HL-60 (cell line): ENCODE results near the gene IRS1.

Source experiments
- DNase-seq, 2 experiments: peaks; one replicate each; pipeline ENCODE4 v3.0.0-alpha.2; 2010 to 2020; ENCODE audit warnings: low read depth in 1 of 2, low spot score in 1 of 2
- H3K27ac ChIP-seq: fragments of 250-450 bp; sonication (Bioruptor Pico); replicated peaks from 2 replicates; pipeline ENCODE4 v1.5.1; 2020; ENCODE audit warnings: mild to moderate bottlenecking, moderate library complexity
- H3K27me3 ChIP-seq: fragments of 250-450 bp; sonication (Bioruptor Pico); 2 replicates; pipeline ENCODE4 v1.5.1; 2021; ENCODE audit warnings: mild to moderate bottlenecking, moderate library complexity; ENCODE audit not compliant: insufficient read depth, poor library complexity, severe bottlenecking
- H3K4me3 ChIP-seq: replicated peaks from 2 replicates; pipeline ENCODE4 v1.5.1; 2011; ENCODE audit warnings: mild to moderate bottlenecking, control low read depth, low read length; ENCODE audit not compliant: insufficient read depth
- GABPA ChIP-seq: IDR thresholded peaks from 2 replicates; pipeline ENCODE4 v1.6.1; 2012; ENCODE audit warnings: low read depth
- POLR2AphosphoS5 ChIP-seq: IDR thresholded peaks from 2 replicates; pipeline ENCODE4 v1.6.1; 2012; ENCODE audit warnings: low read depth
- SPI1 ChIP-seq: IDR thresholded peaks from 2 replicates; pipeline ENCODE4 v1.6.1; 2012; ENCODE audit warnings: low read depth, mild to moderate bottlenecking, borderline replicate concordance
- TF ChIP-seq, protein P1 (sequence below): IDR thresholded peaks from 2 replicates; pipeline ENCODE4 v1.6.1; 2012; ENCODE audit warnings: low read depth; ENCODE audit not compliant: insufficient replicate concordance
- TF ChIP-seq, protein P2 (sequence below): IDR thresholded peaks from one replicate; pipeline ENCODE4 v1.5.1; 2011; ENCODE audit warnings: low read length, control low read depth, inconsistent platforms; ENCODE audit not compliant: insufficient read depth

The IRS1 gene

DNA sequence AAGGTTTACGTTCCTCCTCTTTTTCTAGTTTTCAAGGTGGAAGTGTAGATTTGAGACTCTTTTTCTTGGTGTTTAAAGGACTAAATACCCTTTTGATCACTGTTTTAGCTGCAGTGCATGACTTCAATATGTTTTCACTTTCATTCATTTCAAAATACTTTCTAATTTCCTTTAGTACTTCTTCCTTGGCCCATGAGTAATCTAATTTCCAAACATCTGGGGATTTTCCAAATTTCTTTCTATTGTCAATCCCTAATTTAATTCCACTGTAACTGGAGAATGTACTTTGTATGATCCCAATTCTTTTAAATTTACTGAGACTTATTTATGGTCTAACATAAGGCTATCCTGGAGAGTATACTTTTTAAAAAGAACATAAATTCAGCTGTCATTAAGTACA is 32.4 kb upstream of the IRS1 start:
- Histone ChIP-seq H3K27ac (no peak overlapping the region), H3K27me3 (no peaks in the 10 kb centered on the region), H3K4me3 (no peak overlapping the region)
- no peak for DNase-seq
- TF ChIP-seq, protein P1, sequence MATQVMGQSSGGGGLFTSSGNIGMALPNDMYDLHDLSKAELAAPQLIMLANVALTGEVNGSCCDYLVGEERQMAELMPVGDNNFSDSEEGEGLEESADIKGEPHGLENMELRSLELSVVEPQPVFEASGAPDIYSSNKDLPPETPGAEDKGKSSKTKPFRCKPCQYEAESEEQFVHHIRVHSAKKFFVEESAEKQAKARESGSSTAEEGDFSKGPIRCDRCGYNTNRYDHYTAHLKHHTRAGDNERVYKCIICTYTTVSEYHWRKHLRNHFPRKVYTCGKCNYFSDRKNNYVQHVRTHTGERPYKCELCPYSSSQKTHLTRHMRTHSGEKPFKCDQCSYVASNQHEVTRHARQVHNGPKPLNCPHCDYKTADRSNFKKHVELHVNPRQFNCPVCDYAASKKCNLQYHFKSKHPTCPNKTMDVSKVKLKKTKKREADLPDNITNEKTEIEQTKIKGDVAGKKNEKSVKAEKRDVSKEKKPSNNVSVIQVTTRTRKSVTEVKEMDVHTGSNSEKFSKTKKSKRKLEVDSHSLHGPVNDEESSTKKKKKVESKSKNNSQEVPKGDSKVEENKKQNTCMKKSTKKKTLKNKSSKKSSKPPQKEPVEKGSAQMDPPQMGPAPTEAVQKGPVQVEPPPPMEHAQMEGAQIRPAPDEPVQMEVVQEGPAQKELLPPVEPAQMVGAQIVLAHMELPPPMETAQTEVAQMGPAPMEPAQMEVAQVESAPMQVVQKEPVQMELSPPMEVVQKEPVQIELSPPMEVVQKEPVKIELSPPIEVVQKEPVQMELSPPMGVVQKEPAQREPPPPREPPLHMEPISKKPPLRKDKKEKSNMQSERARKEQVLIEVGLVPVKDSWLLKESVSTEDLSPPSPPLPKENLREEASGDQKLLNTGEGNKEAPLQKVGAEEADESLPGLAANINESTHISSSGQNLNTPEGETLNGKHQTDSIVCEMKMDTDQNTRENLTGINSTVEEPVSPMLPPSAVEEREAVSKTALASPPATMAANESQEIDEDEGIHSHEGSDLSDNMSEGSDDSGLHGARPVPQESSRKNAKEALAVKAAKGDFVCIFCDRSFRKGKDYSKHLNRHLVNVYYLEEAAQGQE, result no peak
- TF ChIP-seq POLR2AphosphoS5 (no peak), SPI1 (no peak), GABPA (no peak)
- TF ChIP-seq, protein P2, sequence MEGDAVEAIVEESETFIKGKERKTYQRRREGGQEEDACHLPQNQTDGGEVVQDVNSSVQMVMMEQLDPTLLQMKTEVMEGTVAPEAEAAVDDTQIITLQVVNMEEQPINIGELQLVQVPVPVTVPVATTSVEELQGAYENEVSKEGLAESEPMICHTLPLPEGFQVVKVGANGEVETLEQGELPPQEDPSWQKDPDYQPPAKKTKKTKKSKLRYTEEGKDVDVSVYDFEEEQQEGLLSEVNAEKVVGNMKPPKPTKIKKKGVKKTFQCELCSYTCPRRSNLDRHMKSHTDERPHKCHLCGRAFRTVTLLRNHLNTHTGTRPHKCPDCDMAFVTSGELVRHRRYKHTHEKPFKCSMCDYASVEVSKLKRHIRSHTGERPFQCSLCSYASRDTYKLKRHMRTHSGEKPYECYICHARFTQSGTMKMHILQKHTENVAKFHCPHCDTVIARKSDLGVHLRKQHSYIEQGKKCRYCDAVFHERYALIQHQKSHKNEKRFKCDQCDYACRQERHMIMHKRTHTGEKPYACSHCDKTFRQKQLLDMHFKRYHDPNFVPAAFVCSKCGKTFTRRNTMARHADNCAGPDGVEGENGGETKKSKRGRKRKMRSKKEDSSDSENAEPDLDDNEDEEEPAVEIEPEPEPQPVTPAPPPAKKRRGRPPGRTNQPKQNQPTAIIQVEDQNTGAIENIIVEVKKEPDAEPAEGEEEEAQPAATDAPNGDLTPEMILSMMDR, result no peak

DNA sequence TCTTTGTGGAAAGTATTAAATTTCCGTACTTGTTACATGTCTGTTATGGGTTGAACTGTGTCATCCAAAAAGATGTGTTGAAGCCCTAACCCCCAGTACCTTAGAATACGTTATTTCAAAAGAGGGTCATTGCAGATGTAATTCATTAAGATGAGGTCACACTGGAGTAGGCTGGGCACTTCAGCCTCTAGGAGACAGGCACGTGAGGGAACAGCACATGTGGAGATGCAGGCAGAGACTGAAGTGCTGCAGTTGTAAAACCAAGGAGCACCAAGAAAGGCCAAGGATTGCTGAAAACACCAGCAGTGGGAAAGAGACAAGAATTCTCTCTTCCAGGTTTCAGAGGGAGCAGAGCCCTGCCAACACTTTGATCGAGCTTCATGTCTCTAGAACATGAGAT is 31.6 kb upstream of the IRS1 start:
- DNase-seq, result no peak
- no peak overlapping the region for H3K4me3 ChIP-seq
- TF ChIP-seq GABPA (no peak), SPI1 (no peak), POLR2AphosphoS5 (no peak)
- TF ChIP-seq, protein P1, result no peak
- TF ChIP-seq, protein P2, result no peak

DNA sequence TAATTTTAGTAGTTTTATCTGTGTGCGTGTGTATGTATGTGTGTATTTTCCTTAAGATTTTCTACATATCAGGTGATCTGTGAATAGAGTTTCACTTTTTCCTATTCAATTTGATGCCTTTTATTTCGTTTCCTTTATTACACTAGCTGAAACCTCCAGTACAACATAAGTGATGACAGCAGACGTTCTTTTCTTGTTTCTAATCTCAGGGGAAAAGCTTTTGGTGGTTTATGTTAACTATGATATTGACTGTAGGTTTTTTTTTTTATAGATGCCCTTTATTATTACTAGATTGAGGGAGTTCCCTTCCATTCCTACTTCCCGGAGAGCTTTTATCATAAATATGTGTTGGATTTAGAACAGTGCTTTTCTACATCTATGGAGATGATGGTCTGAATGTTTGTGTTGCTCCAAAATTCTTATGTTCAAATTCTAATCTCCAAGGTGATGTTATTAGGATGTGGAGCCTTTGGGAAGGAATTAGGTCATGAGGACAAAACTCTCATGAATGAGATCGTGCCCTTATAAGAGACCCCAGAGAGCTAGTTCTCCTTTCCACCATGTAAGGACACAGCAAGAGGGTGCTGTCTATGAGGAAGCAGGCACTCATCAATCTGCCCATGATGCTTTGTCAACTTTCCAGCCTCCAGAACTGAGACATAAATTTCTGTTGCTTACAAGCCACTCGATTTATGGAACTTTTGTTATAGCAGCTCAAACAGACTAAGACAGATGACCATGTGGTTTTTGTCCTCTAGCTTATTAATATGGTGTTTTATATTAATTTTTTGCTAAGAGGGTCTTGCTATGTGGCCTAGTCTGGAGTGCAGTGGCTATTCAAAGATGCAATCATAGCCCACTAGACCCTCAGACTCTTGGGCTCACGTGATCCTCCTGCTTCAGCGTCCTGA is 30.4 kb upstream of the IRS1 start:
- no peak for DNase-seq
- Histone ChIP-seq H3K27ac (no peak overlapping the region), H3K4me3 (no peak overlapping the region), H3K27me3 (no peaks in the 10 kb centered on the region)
- TF ChIP-seq, protein P2, result no peak
- TF ChIP-seq POLR2AphosphoS5, result no peak
- TF ChIP-seq, protein P1, result no peak

More for the DNA sequence above, 31.6 kb upstream of the IRS1 start:
- H3K27me3 ChIP-seq, result no peaks in the 10 kb centered on the region
- no peak overlapping the region for H3K27ac ChIP-seq
